Panc1 (cell line): Measurements from ENCODE around the gene PLEKHA1.

Experiments used
- SIN3A ChIP-seq: IDR thresholded peaks from 2 replicates; pipeline ENCODE4 v1.6.1; 2012; ENCODE audit warnings: low read depth, mild to moderate bottlenecking, low read length, moderate library complexity, borderline replicate concordance; ENCODE audit not compliant: insufficient read depth
- TF ChIP-seq, protein P1 (sequence below): fragments of 450-650 bp; IDR thresholded peaks from 2 replicates; pipeline ENCODE4 v1.5.1; 2017; ENCODE audit warnings: mild to moderate bottlenecking

DNA sequence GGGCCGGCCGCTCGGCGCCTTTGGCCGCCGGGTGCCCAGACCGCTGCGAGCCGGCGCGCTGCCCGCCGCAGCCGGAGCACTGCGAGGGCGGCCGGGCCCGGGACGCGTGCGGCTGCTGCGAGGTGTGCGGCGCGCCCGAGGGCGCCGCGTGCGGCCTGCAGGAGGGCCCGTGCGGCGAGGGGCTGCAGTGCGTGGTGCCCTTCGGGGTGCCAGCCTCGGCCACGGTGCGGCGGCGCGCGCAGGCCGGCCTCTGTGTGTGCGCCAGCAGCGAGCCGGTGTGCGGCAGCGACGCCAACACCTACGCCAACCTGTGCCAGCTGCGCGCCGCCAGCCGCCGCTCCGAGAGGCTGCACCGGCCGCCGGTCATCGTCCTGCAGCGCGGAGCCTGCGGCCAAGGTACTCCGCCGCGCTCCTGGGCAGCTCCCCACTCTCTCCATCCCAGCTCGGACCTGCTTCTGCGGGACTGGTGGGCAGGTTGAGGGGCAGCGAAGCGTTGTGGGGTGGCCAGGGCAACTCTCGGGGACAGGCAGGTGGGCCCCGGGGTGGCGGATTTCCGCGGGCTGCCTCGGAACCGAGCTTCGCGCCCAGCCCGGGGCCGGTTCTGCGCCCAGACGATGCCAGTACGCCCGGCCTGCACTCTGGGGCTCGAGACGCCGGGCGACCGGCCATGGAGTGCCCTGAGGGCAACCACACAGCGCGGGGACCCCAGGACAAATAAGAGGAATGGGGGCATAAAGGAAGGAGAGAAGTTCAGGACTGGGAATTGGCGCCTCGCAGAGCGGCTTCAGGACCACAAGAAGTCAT, 87.4 kb downstream of the PLEKHA1 start:
- TF ChIP-seq, protein P1, sequence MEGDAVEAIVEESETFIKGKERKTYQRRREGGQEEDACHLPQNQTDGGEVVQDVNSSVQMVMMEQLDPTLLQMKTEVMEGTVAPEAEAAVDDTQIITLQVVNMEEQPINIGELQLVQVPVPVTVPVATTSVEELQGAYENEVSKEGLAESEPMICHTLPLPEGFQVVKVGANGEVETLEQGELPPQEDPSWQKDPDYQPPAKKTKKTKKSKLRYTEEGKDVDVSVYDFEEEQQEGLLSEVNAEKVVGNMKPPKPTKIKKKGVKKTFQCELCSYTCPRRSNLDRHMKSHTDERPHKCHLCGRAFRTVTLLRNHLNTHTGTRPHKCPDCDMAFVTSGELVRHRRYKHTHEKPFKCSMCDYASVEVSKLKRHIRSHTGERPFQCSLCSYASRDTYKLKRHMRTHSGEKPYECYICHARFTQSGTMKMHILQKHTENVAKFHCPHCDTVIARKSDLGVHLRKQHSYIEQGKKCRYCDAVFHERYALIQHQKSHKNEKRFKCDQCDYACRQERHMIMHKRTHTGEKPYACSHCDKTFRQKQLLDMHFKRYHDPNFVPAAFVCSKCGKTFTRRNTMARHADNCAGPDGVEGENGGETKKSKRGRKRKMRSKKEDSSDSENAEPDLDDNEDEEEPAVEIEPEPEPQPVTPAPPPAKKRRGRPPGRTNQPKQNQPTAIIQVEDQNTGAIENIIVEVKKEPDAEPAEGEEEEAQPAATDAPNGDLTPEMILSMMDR, result no peak
- no peak for TF ChIP-seq SIN3A
